WERI-Rb-1 (cell line): ENCODE measurements around the gene RAP2C.

Source experiments
- DNase-seq: peaks from one replicate; pipeline ENCODE4 v3.0.0-alpha.2; 2020
- H3K27ac ChIP-seq: fragments of 250-450 bp; sonication (Bioruptor Pico); 2 replicates; pipeline ENCODE4 v1.5.1; 2020; ENCODE audit warnings: mild to moderate bottlenecking, moderate library complexity
- H3K27me3 ChIP-seq: fragments of 250-450 bp; sonication (Bioruptor Pico); 2 replicates; pipeline ENCODE4 v1.5.1; 2021; ENCODE audit warnings: mild to moderate bottlenecking, low read depth, moderate library complexity; ENCODE audit not compliant: insufficient read depth, severe bottlenecking
- H3K36me3 ChIP-seq: fragments of 250-450 bp; sonication (Bioruptor Pico); 2 replicates; pipeline ENCODE4 v1.5.1; 2020; ENCODE audit warnings: mild to moderate bottlenecking, moderate library complexity
- H3K4me3 ChIP-seq: 2 replicates; pipeline ENCODE4 v1.5.1; 2011; ENCODE audit warnings: low read depth, mild to moderate bottlenecking, control low read depth, low read length
- H3K9me3 ChIP-seq: fragments of 250-450 bp; sonication (Bioruptor Pico); 2 replicates; pipeline ENCODE4 v1.5.1; 2021; ENCODE audit warnings: mild to moderate bottlenecking, moderate library complexity; ENCODE audit not compliant: severe bottlenecking
- TF ChIP-seq, protein P1 (sequence below): IDR thresholded peaks from 2 replicates; pipeline ENCODE4 v1.5.1; 2011; ENCODE audit warnings: low read depth, mild to moderate bottlenecking, control low read depth, inconsistent platforms, low read length

RAP2C gene

DNA sequence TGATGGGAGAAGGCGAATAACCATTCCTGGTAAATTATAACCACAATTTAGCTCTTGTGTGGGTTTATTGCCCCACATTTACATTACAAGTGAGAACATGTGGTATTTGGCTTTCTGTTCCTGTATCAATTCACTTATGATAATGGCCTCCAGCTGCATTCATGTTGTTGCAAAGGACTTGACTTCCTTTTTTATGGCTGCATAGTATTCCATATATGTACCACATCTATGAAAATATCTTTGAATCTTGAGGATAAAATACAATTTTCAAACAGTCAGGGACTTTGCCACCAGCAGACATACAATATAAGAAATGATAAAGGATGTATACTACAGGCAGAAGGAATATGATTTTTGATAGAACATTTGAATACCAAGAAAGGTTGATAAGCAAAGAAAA is 27.3 kb downstream of the RAP2C start:
- H3K27me3 ChIP-seq = no peaks in the 10 kb centered on the region
- H3K9me3 ChIP-seq = peaks cover 6% of the 10 kb centered on the region
- DNase-seq = no peak
- H3K4me3 ChIP-seq = no peak overlapping the region
- TF ChIP-seq, protein P1, sequence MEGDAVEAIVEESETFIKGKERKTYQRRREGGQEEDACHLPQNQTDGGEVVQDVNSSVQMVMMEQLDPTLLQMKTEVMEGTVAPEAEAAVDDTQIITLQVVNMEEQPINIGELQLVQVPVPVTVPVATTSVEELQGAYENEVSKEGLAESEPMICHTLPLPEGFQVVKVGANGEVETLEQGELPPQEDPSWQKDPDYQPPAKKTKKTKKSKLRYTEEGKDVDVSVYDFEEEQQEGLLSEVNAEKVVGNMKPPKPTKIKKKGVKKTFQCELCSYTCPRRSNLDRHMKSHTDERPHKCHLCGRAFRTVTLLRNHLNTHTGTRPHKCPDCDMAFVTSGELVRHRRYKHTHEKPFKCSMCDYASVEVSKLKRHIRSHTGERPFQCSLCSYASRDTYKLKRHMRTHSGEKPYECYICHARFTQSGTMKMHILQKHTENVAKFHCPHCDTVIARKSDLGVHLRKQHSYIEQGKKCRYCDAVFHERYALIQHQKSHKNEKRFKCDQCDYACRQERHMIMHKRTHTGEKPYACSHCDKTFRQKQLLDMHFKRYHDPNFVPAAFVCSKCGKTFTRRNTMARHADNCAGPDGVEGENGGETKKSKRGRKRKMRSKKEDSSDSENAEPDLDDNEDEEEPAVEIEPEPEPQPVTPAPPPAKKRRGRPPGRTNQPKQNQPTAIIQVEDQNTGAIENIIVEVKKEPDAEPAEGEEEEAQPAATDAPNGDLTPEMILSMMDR = no peak
- H3K36me3 ChIP-seq = no peaks in the 10 kb centered on the region
- no peak overlapping the region for H3K27ac ChIP-seq

DNA sequence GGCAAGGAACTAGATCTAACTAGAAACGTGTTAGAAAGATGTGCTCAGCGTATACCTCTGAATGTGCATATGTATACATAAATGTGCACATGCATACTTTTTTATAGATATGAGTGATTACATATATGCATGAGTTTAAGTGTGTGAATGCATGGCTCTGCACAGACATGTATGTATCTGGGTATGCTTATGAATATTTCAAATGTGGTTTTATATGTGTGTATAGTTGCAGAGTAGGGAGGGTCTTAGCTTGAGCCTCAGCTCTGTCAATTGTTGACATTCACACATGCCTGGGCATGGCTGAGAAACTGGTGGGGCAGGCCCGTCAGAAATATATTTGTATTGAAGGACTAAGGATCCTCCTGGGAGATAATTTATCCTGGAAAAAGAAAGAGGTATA is 31.1 kb downstream of the RAP2C start:
- Histone ChIP-seq H3K27me3 (no peaks in the 10 kb centered on the region), H3K36me3 (no peaks in the 10 kb centered on the region), H3K9me3 (peaks cover 3% of the 10 kb centered on the region), H3K4me3 (no peak overlapping the region), H3K27ac (no peak overlapping the region)
- DNase-seq = no peak
- TF ChIP-seq, protein P1 = no peak

DNA sequence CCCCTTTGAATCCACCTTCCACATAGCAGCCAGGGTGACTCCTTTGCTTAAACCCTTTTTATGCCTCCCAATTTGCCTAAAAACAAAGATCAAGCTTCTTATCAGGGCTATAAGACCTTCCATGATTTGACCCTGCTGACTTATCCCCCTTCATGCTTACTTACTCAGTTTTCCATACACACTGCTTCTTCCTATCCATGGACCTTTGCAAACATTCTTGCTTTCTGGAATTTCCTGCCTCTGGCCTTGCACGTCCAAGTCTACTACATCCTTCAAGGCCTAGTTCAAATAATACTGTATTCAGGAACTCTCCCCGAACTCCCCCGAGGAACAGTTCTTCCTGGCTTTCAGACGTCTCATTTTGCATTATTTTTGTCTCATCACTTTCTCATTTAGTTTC is 31.8 kb downstream of the RAP2C start:
- Histone ChIP-seq H3K36me3 (no peaks in the 10 kb centered on the region), H3K27ac (no peak overlapping the region), H3K9me3 (peaks cover 3% of the 10 kb centered on the region), H3K27me3 (no peaks in the 10 kb centered on the region), H3K4me3 (no peak overlapping the region)
- TF ChIP-seq, protein P1 = no peak
- no peak for DNase-seq

DNA sequence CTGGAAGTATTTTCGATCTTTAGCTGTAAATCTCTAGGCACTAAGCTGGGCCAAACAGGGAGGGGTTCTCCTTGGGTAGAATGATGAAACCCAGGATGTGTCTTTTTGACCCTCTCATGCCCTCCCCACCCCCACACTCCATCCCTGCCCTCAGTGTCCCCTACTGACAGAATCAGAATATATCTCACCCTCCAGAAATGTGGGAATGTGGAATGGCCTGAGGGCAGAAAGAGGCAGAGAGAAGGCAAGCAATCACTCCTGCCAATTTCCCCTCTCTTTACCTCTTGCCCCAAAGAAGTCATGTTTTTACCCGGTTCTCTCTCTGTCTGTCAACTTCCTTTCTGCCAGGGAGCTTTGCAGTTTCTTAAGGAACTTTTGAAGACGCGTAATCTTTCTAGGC is 34.4 kb downstream of the RAP2C start:
- DNase-seq = no peak
- no peak overlapping the region for H3K27ac ChIP-seq
- H3K27me3 ChIP-seq = peaks cover 7% of the 10 kb centered on the region
- no peak overlapping the region for H3K4me3 ChIP-seq
- TF ChIP-seq, protein P1 = no peak
- H3K36me3 ChIP-seq = no peaks in the 10 kb centered on the region
- H3K9me3 ChIP-seq = no peaks in the 10 kb centered on the region

DNA sequence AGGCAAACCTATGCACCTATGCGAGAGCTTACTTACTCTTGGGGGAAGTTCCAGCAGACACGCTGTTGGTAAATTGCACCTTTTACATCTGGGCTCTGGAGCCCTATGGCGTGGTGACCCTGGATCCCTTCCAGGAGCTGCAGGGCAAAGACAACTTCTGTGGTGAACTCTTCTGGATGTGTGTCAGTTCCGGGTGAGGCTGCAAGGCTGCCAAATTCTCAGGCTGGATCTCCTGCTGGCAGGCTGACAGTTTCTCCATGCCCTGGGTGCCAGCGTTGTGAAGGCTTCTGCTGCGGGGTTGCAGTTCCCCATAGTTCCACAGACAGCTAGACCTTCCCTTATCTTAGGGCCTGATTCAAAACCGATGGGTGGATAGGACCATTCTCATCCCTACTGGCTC is 37.9 kb downstream of the RAP2C start:
- TF ChIP-seq, protein P1 = no peak
- Histone ChIP-seq H3K9me3 (no peaks in the 10 kb centered on the region), H3K27me3 (peaks cover 15% of the 10 kb centered on the region), H3K36me3 (no peaks in the 10 kb centered on the region), H3K4me3 (no peak overlapping the region), H3K27ac (no peak overlapping the region)
- no peak for DNase-seq

DNA sequence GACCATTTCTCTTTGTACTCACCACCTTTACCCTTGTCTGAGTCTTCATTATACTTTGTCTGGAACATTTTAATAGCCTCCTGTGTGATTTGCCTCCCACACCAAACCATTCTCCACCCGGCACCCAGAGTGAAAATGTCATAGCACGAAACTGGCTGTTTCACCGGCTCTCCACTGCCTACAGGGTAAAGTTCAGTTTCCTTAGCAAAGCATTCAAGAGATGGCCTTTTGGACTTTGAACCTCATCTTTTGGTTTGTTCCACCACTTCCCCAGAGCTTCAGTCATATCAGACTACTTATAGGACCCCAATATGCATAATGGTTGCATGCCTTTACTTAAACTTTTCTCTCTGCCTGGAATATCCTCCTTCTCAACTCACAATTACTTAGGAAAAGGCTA is 38.3 kb downstream of the RAP2C start:
- peaks cover 15% of the 10 kb centered on the region for H3K27me3 ChIP-seq
- H3K27ac ChIP-seq = no peak overlapping the region
- no peak overlapping the region for H3K4me3 ChIP-seq
- TF ChIP-seq, protein P1 = no peak
- no peaks in the 10 kb centered on the region for H3K9me3 ChIP-seq
- DNase-seq = no peak
- no peaks in the 10 kb centered on the region for H3K36me3 ChIP-seq
